Measurements from ENCODE around the gene ZSWIM5. TPM values are rescaled to one million over a fixed set of nuclear protein-coding genes. Genes with fewer than 3 reads are reported as not detected.
"Not testable (repeated sequence)": the region's sequence is repeated elsewhere in the genome, so short reads cannot be mapped to it uniquely, and the experiment has no call there.

ZSWIM5 gene
- polyA plus RNA-seq, 4 donors: 6.1 to 7.6 (median 6.6) TPM

- DNase-seq (ENCODE audit: low read depth in 4 of 4, low spot score in 2 of 4): no peak
These were observed 197.9 kb downstream of the ZSWIM5 start for GRCh38 chr1:45008516-45008915.

DNA sequence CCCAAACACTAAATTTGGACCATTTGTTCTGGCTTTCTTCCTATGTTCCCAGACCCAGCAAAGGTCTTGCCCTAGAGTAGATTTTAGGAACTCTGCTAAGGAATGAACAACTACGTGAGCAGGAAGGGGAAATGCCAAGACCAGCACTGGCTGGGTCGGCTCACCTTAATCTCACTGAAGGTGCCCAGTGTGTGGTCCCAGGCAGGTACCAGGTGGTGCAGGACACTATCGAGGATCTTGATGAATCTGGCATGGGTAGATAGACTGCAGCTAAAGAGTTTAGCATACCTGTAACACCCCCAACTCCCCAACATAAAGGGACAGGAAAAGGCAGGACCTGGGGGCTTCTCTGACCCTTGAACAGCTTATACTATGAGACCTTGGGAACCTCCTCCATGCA, 198.3 kb downstream of the ZSWIM5 start:
- no peak for DNase-seq (ENCODE audit: low read depth in 4 of 4, low spot score in 2 of 4)

DNA sequence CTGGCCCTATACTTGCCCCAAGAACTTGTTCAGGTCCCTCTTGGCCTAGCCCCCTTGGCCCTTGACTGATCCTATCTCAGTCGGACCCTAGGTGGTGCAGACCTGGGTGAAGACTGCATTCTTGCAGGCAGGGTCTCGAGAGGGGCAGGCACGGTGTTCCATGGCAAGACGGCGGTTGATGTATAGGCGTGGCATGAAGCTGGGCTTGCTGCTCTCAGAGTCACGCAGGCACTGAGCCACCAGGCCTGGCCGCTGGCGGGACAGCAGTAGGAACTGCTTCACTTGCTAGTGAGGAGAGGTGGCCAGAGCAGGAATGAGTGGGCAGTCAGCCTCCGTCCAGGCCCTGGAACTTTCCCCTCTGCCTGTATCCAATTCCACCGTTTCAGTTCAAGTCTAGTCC, 199.1 kb downstream of the ZSWIM5 start:
- DNase-seq (ENCODE audit: low read depth in 4 of 4, low spot score in 2 of 4): no peak

- no peak for DNase-seq (ENCODE audit: low read depth in 4 of 4, low spot score in 2 of 4)
These were observed 200.6 kb downstream of the ZSWIM5 start for GRCh38 chr1:45005761-45006160.

DNA sequence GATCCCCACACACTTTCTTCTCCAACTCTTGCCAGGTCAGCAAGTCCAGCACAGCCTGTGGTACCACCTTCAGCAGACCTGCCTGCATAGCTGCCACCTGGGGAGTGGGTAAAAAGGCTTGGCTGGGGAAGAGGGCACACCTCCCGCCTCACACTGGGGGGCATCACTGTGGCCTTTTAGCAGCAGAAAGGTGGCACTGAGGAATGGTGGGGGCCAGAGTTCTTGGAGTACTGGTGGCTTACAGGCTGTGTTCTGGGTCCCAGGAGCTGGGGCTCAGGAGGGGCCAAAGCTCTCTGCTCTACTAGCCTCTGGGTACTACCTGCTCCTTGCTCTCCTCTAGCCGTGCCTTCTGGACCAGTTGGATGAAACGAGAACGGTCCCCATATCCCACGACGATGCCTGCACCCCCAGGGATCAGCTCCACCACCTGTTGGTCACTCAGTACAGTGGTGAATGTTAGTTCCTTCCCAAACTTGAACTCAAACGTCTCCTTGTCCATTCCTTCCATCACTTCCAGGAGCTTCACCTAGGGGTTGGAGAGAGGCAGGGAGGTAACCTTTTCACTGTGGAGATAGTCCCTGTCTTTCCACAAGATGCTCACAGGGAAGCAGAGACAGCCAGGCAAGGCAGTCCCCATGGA, 202.0 kb downstream of the ZSWIM5 start:
- no peak for DNase-seq (ENCODE audit: low read depth in 4 of 4, low spot score in 2 of 4)

GRCh38 chr1:45003741-45004140, 202.7 kb downstream of the ZSWIM5 start:
- DNase-seq (ENCODE audit: low read depth in 4 of 4, low spot score in 2 of 4): no peak

- no peak for DNase-seq (ENCODE audit: low read depth in 4 of 4, low spot score in 2 of 4)
These were observed 203.5 kb downstream of the ZSWIM5 start for GRCh38 chr1:45002650-45003645.

DNA sequence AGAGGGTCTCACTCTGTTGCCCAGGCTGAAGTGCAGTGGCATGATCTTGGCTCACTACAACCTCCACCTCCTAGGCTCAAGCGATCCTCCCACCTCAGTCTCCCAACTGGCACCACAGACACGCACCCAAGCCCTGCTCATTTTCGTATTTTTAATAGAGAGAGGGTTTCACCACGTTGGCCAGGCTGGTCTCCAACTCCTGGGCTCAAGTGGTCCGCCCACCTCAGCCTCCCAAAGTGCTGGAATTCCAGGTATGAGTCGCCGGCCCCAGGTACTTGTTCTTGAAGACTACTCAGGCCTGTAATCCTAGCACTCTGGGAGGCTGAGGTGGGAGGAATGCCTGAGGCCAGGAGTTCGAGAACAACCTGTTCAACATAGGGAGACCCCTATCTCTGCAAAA, 204.8 kb downstream of the ZSWIM5 start:
- DNase-seq (ENCODE audit: low read depth in 4 of 4, low spot score in 2 of 4): not testable (repeated sequence)

- DNase-seq (ENCODE audit: low read depth in 4 of 4, low spot score in 2 of 4): no peak
These were observed 205.4 kb downstream of the ZSWIM5 start for GRCh38 chr1:45001011-45001481.

DNA sequence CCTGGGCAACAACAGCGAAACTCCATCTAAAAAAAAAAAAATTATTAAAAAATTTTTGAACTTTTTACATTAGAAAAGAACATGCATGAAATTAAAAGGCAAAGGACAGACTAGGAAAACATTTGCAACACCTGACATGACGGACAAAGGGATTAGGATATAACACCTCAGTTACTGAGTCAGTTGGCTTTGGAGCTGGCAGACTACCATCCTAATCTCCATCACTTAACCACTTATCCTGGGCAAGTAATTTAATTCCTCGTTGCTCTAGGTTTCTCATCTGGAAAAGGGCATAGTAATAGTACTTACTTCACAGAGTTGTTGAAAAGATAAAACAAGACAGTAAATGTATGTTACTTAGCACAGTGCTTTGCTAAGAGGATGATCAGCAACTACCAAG, 207.2 kb downstream of the ZSWIM5 start:
- DNase-seq (ENCODE audit: low read depth in 4 of 4, low spot score in 2 of 4): no peak

- DNase-seq (ENCODE audit: low read depth in 4 of 4, low spot score in 2 of 4): no peak
These were observed 210.8 kb downstream of the ZSWIM5 start for GRCh38 chr1:44995467-44996238.

DNA sequence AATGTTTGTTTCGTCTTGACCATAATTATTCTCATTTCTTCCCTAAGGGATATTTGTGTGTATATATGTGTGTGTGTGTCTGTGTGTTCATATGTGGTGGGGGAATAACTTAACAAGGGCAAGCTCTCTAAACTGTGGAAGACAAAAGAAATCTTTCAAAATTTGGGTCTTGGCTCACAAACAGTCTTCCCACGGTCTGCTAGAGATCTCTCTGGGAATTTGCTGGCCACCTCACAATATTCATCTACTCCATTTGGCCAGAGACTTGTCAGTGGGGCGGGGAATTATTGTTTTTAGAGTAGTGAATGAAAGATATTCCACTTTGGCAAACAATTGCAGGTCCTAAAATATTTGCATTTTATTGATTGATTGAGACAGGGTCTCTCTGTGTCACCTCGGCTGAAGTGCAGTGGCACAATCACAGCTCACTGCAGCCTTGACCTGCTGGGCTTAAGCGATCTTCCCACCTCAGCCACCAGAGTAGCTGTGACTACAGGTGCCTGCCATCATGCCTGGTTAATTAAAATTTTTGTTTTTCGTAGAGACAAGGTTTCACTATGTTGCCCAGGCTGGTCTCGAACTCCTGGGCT, 212.0 kb downstream of the ZSWIM5 start:
- DNase-seq (ENCODE audit: low read depth in 4 of 4, low spot score in 2 of 4): no peak

GRCh38 chr1:44988531-44989156, 217.8 kb downstream of the ZSWIM5 start:
- no peak for DNase-seq (ENCODE audit: low read depth in 4 of 4, low spot score in 2 of 4)

GRCh38 chr1:44985747-44986359, 220.6 kb downstream of the ZSWIM5 start:
- no peak for DNase-seq (ENCODE audit: low read depth in 4 of 4, low spot score in 2 of 4)

DNA sequence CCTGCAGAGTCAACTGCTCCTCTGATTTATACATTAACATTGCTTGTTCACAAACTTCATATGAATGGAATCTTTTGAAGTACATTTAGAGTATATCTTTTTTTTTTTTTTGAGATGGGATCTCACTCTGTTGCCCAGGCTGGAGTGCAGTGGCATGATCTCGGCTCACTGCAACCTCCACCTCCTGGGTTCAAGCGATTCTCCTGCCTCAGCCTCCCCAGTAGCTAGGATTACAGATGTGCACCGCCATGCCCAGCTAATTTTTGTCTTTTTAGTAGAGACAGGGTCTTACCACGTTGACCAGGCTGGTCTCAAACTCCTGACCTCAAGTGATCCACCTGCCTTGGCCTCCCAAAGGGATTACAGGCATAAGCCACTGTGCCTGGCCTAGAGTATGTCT, 229.0 kb downstream of the ZSWIM5 start:
- DNase-seq (ENCODE audit: low read depth in 4 of 4, low spot score in 2 of 4): not testable (repeated sequence)

- no peak for DNase-seq (ENCODE audit: low read depth in 4 of 4, low spot score in 2 of 4)
These were observed 230.2 kb downstream of the ZSWIM5 start for GRCh38 chr1:44976252-44976651.

DNA sequence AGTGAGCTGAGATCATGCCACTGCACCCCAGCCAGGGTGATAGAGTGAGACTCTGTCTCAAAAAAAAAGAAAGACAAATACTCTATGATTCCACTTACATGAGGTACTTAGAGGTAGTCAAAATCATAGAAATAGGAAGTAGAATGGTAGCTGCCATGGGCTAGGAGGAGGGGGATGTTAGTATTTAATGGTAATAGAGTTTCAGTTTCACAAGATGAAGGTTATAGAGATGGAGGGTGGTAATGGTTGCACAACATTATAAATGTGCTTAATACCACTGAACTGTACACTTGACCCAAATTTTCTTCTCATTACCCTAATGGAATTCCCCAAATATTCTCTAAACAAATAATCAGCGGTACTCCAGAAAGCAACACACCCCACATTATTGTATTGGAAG, 232.8 kb downstream of the ZSWIM5 start:
- DNase-seq (ENCODE audit: low read depth in 4 of 4, low spot score in 2 of 4): no peak

- DNase-seq (ENCODE audit: low read depth in 4 of 4, low spot score in 2 of 4): no peak
These were observed 236.1 kb downstream of the ZSWIM5 start for GRCh38 chr1:44970317-44970716.
